Activated CD4-positive, alpha-beta T cell treated with anti-CD3 and anti-CD28 coated beads, Interleukin-2, amount 10 ng/mL, durations not matched to agents 7 days and 5 days (primary cell): Measurements from ENCODE around the gene TRIM65. TPM values are rescaled to one million over a fixed set of nuclear protein-coding genes. Genes with fewer than 3 reads are reported as not detected.

Experiments used
- CTCF ChIA-PET: fragments of 350-600 bp; sonication (Branson Sonifier 250); formaldehyde crosslinking; loops from one replicate; lab custom pipeline; 2021; ENCODE audit warnings: antibody characterized with exemption; lab: Charles Lee
- POLR2A ChIA-PET: fragments of 350-600 bp; sonication (Branson Sonifier 250); formaldehyde crosslinking; loops from one replicate; lab custom pipeline; 2021; ENCODE audit warnings: antibody characterized with exemption; lab: Charles Lee
- DNase-seq: peaks from one replicate; pipeline ENCODE4 v3.0.0-alpha.2; 2020
- H3K27ac Mint-ChIP-seq: one replicate; pipeline ENCODE4 v1.8.0; 2021; ENCODE audit warnings: mild to moderate bottlenecking, moderate library complexity, mixed read lengths
- H3K27me3 Mint-ChIP-seq: one replicate; pipeline ENCODE4 v1.8.0; 2021; ENCODE audit warnings: mixed read lengths
- H3K36me3 Mint-ChIP-seq: one replicate; pipeline ENCODE4 v1.8.0; 2021; ENCODE audit warnings: low read depth, mixed read lengths
- H3K4me1 Mint-ChIP-seq: one replicate; pipeline ENCODE4 v1.8.0; 2021; ENCODE audit warnings: mixed read lengths
- H3K4me3 Mint-ChIP-seq: one replicate; pipeline ENCODE4 v1.8.0; 2021; ENCODE audit warnings: mild to moderate bottlenecking, moderate library complexity, mixed read lengths
- H3K9me3 Mint-ChIP-seq: one replicate; pipeline ENCODE4 v1.8.0; 2021; ENCODE audit warnings: mixed read lengths
- total RNA-seq, 2 experiments: library from RNA; stranded (reverse); gene quantifications; one replicate each; pipeline ENCODE4 v1.2.3, GENCODE V29; 2021

Gene TRIM65
- total RNA-seq, 2 experiments from 2014 or later: 26.5 to 28.7 TPM

- CTCF ChIA-PET: interaction anchor here (1.0 to 1.2 kb wide), 2 partner anchors 34 to 43 kb away, joined by 3 to 4 read pairs; no protein-coding TSS in a partner anchor
- Mint-ChIP-seq H3K27me3 (no peaks in the 10 kb centered on the region), H3K27ac (no peak overlapping the region), H3K36me3 (no peaks in the 10 kb centered on the region), H3K4me3 (no peak overlapping the region), H3K9me3 (no peaks in the 10 kb centered on the region), H3K4me1 (no peaks in the 10 kb centered on the region)
- POLR2A ChIA-PET: no interaction called here
- no peak for DNase-seq
Measured at GRCh38 chr17:75925912-75926311, 29.2 kb upstream of the TRIM65 start.

DNA sequence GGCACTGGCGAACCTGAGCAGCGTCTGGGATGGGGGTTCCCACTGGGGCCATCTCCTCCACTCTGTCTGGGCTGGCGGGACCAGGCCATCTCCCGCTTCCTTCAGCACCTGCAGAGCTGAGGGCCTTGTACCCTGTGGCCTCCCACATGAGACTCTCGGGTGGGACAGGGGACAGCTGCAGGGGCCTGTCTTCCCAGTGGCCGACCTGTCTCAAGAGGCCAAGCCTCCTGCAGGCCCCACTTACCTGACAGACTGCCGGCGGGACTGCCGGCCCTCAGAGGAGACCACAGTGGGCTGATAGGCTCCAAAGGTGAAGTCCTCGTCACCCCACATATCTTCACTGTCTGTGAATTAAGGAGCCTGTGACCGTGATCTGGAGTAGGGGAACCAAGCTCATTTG lies 28.4 kb upstream of the TRIM65 start:
- ChIA-PET CTCF (interaction anchor here (1.0 kb wide), 1 partner anchor 35 kb away, joined by 4 read pairs; no protein-coding TSS in a partner anchor), POLR2A (no interaction called here)
- Mint-ChIP-seq H3K36me3 (no peaks in the 10 kb centered on the region), H3K27me3 (no peaks in the 10 kb centered on the region), H3K4me3 (no peak overlapping the region), H3K9me3 (no peaks in the 10 kb centered on the region), H3K4me1 (no peaks in the 10 kb centered on the region), H3K27ac (no peak overlapping the region)
- DNase-seq: no peak

DNA sequence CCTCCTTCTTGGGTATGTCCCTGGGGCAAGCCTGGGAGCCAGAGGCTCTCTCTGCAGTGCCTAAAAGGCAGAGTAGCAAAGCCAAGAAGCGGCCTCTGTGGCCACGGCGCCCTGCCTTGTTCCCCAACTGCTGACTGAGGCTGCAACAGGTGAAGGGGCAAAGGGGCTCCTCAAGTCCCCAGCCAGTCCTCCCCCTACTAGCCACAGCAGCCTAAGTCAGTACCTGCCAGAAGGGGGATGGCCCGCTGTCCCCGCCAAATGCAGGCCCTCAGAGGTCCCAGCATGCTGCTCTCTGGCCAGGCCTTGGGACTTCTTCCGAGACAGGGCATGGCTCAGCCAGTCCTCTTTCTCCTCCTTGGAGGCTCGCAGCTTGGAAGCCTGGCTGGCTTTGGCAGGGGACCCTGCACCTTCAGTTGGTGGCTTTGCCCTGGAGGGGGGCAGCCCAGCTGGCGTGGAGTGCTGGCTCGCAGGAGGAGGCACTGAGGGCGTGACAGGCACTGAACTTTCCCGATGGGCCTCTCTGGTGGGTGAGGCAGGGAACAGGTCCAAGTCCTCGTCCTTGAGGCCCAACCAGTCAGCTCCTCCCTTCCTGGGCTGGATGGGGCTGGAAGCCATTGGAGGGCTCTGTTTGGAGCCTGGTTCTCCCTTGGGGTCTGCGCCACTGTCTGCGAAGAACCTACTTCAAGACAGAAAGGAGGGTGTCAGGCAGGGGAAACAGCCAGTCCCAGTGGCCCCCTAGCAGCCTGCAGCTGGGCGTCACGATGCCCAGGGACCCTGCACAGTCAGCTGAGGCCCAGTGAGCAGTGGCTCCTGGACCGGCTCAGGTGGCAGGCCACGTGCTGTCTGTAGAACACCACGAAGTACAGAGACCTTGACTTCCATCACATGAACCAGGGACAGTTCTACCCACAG lies 26.5 kb upstream of the TRIM65 start:
- ChIA-PET POLR2A (no interaction called here), CTCF (interaction anchor here (1.6 kb wide), 1 partner anchor 12 kb away, joined by 4 read pairs; no protein-coding TSS in a partner anchor)
- H3K36me3 Mint-ChIP-seq: no peaks in the 10 kb centered on the region
- H3K4me3 Mint-ChIP-seq: no peak overlapping the region
- no peaks in the 10 kb centered on the region for H3K27me3 Mint-ChIP-seq
- no peaks in the 10 kb centered on the region for H3K9me3 Mint-ChIP-seq
- no peak for DNase-seq
- H3K4me1 Mint-ChIP-seq: no peaks in the 10 kb centered on the region
- H3K27ac Mint-ChIP-seq: no peak overlapping the region

DNA sequence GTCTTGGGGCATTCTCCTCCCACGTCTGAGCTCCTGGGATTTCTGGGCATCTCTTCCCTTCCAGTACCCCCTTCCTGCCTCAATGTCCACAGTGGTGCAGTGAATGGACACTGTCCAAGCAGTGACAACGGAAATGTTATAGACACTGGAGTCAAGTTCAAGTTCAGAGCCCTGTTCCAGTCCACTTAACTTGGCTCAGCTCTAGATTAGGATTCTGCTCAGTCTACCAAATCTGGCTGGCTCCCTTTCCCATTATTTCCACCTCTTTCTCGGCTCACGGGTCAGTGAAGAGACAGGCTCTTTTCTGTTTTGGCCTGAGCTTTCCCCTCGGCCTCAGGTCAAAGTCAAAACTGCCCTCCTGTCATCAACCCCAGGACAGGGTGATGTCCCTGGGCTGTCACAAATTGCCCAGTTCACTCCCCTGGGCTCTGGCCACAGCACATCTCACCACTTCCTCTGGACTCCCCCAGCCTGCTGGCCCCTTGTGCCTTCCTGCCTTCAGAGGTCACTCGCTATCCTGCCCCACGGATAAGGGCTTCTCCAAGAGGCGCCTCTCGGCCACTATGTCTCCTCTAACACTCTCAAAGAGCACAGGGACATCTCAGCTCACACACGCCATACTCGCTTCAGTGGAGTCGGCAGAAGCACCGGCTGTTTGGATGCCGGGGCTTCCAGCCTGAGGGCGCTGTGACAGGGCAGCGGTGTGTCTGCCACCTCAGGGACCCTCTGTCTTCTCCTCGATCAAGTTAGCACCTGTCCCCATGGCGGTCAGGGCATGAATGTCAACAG lies 25.6 kb upstream of the TRIM65 start:
- no peak overlapping the region for H3K4me3 Mint-ChIP-seq
- no peaks in the 10 kb centered on the region for H3K36me3 Mint-ChIP-seq
- no peaks in the 10 kb centered on the region for H3K27me3 Mint-ChIP-seq
- ChIA-PET CTCF (interaction anchor here (1.4 kb wide), 2 partner anchors 26 to 74 kb away, joined by 3 to 5 read pairs; no protein-coding TSS in a partner anchor), POLR2A (no interaction called here)
- H3K4me1 Mint-ChIP-seq: no peaks in the 10 kb centered on the region
- no peak overlapping the region for H3K27ac Mint-ChIP-seq
- H3K9me3 Mint-ChIP-seq: no peaks in the 10 kb centered on the region
- no peak for DNase-seq

DNA sequence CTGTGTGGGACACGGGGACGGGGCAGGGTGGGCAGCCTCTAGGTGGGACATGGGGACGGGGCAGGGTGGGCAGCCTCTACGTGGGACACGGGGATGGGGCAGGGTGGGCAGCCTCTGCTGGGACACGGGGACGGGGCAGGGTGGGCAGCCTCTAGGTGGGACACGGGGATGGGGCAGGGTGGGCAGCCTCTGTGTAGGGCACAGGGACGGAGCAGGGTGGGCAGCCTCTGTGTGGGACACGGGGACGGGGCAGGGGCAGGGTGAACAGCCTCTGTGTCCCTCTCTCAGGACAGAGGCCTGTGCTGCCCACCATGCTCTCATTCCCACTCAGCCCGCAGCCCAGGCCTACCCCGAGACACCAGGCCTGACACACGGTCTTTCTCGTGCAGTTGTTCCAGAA lies 24.8 kb upstream of the TRIM65 start:
- no peak overlapping the region for H3K27ac Mint-ChIP-seq
- CTCF ChIA-PET: interaction anchor here (1.4 kb wide), 2 partner anchors 26 to 75 kb away, joined by 3 to 5 read pairs; no protein-coding TSS in a partner anchor
- peaks cover 2% of the 10 kb centered on the region for H3K36me3 Mint-ChIP-seq
- peaks cover 3% of the 10 kb centered on the region for H3K4me1 Mint-ChIP-seq
- H3K27me3 Mint-ChIP-seq: no peaks in the 10 kb centered on the region
- POLR2A ChIA-PET: no interaction called here
- no peaks in the 10 kb centered on the region for H3K9me3 Mint-ChIP-seq
- DNase-seq: no peak
- no peak overlapping the region for H3K4me3 Mint-ChIP-seq

DNA sequence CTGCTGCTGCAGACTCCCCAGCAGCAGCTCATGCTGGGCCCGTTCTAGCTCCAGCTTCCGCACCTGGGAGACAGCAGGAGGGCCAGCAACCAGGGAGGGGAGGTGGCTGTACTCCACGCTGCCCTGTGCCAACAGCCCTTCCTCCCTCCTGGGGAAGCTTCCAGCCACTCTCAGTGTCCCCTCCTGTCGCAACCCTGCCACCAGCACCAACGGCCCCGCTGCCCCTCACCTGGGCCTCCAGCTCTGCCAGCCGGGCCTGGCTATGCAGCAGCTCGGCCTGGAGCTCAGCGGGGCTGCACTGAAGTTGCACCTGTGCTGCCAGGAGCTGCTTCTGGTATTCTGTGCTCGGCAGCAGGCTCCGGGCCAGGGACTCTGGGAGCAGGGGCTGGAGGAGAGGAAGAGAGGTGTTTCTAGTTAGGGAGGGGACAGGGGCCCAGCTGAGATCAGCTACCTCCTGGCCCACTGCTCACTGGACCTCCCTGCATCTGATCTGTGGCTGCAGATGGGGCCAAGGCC lies 23.4 kb upstream of the TRIM65 start:
- no peak for DNase-seq
- ChIA-PET POLR2A (no interaction called here), CTCF (interaction anchor here (0.6 to 3.3 kb wide), 4 partner anchors 9 to 77 kb away, joined by 3 to 28 read pairs (median 4); partner anchors contain the start of gene MRPL38)
- Mint-ChIP-seq H3K27ac (no peak overlapping the region), H3K4me1 (peaks cover 3% of the 10 kb centered on the region), H3K4me3 (no peak overlapping the region), H3K27me3 (no peaks in the 10 kb centered on the region), H3K9me3 (no peaks in the 10 kb centered on the region), H3K36me3 (peaks cover 2% of the 10 kb centered on the region)

DNA sequence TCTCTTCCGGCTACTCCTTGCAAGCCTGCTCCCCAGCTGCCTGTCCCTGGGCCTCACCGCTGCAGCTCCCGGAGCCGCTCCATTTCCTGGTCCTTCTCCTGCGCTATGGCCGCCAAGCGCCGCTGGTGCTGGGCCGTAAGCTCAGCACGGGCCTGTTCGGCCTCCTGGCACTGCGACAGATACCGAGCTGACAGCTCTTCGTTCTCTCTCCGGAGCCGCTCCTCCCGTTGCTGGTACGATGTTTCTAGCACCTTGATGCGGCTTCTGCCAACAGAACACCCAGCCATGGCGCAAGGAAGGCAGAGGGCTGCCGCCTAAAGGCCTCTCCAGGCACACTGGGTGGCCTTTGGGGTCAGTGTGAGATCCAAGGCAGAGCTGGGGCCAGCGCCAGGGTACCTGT lies 22.9 kb upstream of the TRIM65 start:
- Mint-ChIP-seq H3K27me3 (no peaks in the 10 kb centered on the region), H3K9me3 (no peaks in the 10 kb centered on the region), H3K4me3 (no peak overlapping the region), H3K4me1 (peaks cover 3% of the 10 kb centered on the region), H3K27ac (no peak overlapping the region), H3K36me3 (peaks cover 2% of the 10 kb centered on the region)
- no peak for DNase-seq
- POLR2A ChIA-PET: no interaction called here
- CTCF ChIA-PET: interaction anchor here (0.6 to 3.3 kb wide), 3 partner anchors 8 to 77 kb away, joined by 3 to 28 read pairs (median 4); partner anchors contain the start of gene MRPL38

DNA sequence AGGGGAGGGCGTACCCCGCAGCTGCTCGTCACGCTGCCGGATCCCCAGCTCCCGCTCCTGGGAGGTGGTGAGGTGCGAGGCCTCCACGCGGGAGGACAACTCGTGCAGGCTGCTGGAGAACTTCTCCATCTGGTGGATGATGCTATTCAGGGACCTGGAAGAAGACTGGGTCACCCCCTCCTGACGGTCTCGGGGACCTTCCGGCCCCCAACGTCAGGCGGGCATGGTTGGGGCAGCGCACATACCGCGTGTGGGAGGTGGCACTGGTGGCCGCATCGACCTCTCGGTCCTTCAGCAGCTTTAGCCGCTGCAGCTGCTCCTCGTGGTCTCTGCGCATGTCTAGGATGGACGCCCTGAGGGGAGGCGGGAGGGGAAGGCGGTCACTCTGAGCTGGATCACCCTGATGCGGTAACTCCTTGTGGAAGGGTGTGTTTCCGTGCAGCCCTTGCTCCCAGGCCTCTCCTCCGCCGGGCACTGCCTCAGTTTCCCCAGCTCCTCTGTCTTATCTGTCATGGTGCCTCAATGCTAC lies 21.2 kb upstream of the TRIM65 start:
- peaks cover 2% of the 10 kb centered on the region for H3K36me3 Mint-ChIP-seq
- ChIA-PET POLR2A (no interaction called here), CTCF (interaction anchor here (3.3 kb wide), 1 partner anchor 13 kb away, joined by 28 read pairs; the partner anchor contains the start of gene MRPL38)
- no peak overlapping the region for H3K4me3 Mint-ChIP-seq
- no peaks in the 10 kb centered on the region for H3K27me3 Mint-ChIP-seq
- no peak overlapping the region for H3K27ac Mint-ChIP-seq
- no peak for DNase-seq
- no peaks in the 10 kb centered on the region for H3K9me3 Mint-ChIP-seq
- peaks cover 3% of the 10 kb centered on the region for H3K4me1 Mint-ChIP-seq

DNA sequence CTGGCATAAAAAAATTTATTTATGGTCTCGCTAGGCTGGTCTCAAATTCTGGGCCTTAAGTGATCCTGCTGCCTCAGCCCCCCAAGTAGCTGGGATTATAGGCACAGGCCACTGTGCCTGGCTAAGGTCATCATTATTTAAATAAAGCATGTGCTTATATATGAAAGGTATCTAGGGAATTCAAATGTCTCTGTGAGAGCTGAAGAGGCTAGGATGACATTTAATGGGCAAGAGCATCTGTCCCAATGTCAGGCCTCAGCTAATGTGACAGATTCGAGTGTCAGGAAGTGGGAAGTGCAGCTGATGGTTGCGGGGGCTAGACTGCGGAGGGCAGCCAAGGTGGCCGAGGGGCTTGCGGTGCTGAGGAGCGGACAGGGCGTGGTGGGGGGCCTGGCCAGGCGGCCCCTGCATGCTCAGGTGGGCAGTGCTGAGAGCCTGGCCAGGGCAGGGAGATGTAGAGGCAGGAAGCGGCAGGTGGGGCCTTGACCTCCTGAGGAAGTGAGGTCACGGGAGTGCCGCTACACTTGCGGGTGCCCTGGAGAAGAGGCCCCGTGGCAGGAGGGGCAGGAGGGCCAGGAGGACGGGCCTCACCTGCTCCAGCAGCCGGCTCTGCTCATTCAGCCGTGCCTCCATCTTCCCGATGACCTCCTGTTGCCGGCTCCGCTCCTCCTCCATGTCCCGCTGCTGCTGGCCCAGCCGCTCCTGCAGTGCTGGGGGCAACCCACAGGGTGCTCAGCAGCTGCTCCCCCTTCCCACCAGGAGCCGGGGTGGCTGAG lies 20.6 kb upstream of the TRIM65 start:
- Mint-ChIP-seq H3K9me3 (no peaks in the 10 kb centered on the region), H3K4me3 (no peak overlapping the region), H3K4me1 (peaks cover 3% of the 10 kb centered on the region), H3K27me3 (no peaks in the 10 kb centered on the region), H3K36me3 (peaks cover 2% of the 10 kb centered on the region), H3K27ac (no peak overlapping the region)
- ChIA-PET CTCF (interaction anchor here (3.3 kb wide), 1 partner anchor 12 kb away, joined by 28 read pairs; the partner anchor contains the start of gene MRPL38), POLR2A (no interaction called here)
- DNase-seq: no peak

DNA sequence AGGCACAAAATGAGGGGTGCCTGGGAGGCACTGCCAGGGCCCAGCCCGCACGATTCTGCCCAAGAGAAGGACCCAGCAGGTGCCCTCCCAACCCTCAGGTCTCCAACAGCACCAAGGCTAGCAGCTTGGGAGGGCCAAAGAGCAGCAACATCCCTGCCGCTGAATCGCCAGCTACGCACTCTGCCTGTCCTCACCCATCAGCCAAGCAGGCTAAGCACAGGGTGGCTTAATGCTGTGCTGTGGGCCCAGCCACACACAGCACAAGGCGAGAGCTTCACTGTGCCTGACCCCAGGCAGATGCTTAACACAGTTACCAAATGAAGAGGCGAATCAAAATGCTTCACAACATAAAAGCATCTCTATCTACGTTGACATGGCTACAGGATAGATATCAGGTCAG lies 18.5 kb upstream of the TRIM65 start:
- POLR2A ChIA-PET: no interaction called here
- no peak overlapping the region for H3K27ac Mint-ChIP-seq
- H3K9me3 Mint-ChIP-seq: no peaks in the 10 kb centered on the region
- no peak overlapping the region for H3K4me3 Mint-ChIP-seq
- peaks cover 4% of the 10 kb centered on the region for H3K36me3 Mint-ChIP-seq
- no peak for DNase-seq
- H3K4me1 Mint-ChIP-seq: peaks cover 3% of the 10 kb centered on the region
- CTCF ChIA-PET: interaction anchor here (0.7 to 1.1 kb wide), 2 partner anchors 10 to 33 kb away, joined by 3 read pairs; no protein-coding TSS in a partner anchor
- H3K27me3 Mint-ChIP-seq: no peaks in the 10 kb centered on the region

DNA sequence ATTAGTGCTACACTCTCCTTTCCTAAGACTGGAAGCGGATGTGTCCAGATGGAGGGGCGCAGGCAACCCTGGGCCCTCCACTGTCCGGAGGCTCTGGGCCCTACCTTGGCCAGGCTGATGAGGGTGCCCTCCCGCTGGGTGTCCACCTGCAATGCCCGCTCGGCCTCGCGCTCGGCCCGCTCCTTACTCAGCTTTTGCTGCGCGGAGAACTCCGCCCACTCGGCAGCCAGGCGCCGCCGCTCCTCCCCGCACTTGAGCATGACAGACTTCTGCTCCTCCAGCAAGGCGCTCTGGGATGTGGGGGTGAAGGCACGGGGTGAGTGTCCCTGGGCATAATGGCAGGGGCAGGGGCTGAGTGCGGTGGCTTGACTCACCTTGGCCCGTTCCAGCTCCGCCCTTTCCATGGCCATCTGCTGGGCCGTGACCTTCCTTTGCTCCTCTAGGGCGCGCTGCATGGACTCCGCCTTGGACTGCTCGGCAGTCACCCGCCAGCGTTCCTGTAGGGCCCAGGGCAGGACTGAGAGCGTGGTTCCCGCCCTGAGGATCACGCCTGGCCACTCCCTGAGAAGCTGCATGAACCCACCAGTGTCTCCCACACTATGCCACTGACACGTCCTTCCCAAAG lies 18.0 kb upstream of the TRIM65 start:
- Mint-ChIP-seq H3K4me3 (no peak overlapping the region), H3K4me1 (peaks cover 6% of the 10 kb centered on the region), H3K36me3 (peaks cover 4% of the 10 kb centered on the region), H3K27ac (no peak overlapping the region), H3K27me3 (no peaks in the 10 kb centered on the region), H3K9me3 (no peaks in the 10 kb centered on the region)
- ChIA-PET POLR2A (no interaction called here), CTCF (interaction anchor here (0.7 kb wide), 1 partner anchor 9 kb away, joined by 3 read pairs; no protein-coding TSS in a partner anchor)
- DNase-seq: no peak
